SU-DHL-6 (cell line): Measurements from ENCODE around the gene LRP1B.

ENCODE experiments used
- CTCF ChIP-seq: fragments of 200-600 bp; sonication (generic); IDR thresholded peaks from one replicate; pipeline ENCODE4 v1.5.1; 2017; ENCODE audit warnings: antibody characterized with exemption, mild to moderate bottlenecking, low read length, moderate library complexity; ENCODE audit not compliant: insufficient read depth, poor library complexity, severe bottlenecking
- EZH2phosphoT487 ChIP-seq: fragments of 200-600 bp; sonication (generic), shearing (Covaris generic); conservative IDR thresholded peaks from 2 replicates; pipeline ENCODE4 v1.6.1; 2018; ENCODE audit warnings: mild to moderate bottlenecking, antibody characterized with exemption, low read length, moderate library complexity, mixed read lengths

GRCh38 chr2:142076317-142076716, 54.5 kb downstream of the LRP1B start:
- TF ChIP-seq CTCF: no peak
- no peak for TF ChIP-seq EZH2phosphoT487
